GM12878 (cell line): ENCODE data around the gene KLF6. TPM values are rescaled to one million over a fixed set of nuclear protein-coding genes. Genes with fewer than 3 reads are reported as not detected.

ENCODE experiments used
- ATF2 ChIP-seq: IDR thresholded peaks from 2 replicates; pipeline ENCODE4 v1.6.1; 2012; ENCODE audit warnings: low read length, inconsistent platforms
- BCL3 ChIP-seq: IDR thresholded peaks from 2 replicates; pipeline ENCODE4 v1.6.1; 2011; ENCODE audit warnings: borderline replicate concordance, low read depth, mild to moderate bottlenecking, moderate library complexity, low read length; ENCODE audit not compliant: insufficient read depth, poor library complexity, severe bottlenecking
- CHD2 ChIP-seq: IDR thresholded peaks from 2 replicates; pipeline ENCODE4 v1.6.1; 2011; ENCODE audit warnings: low read depth, low read length, improper control_type of control experiment, borderline replicate concordance
- CREB1 ChIP-seq: IDR thresholded peaks from 2 replicates; pipeline ENCODE4 v1.6.1; 2012; ENCODE audit warnings: low read depth, mild to moderate bottlenecking, inconsistent platforms
- EED ChIP-seq: sonication (generic); IDR thresholded peaks from 2 replicates; pipeline ENCODE4 v1.6.1; 2016; ENCODE audit warnings: antibody characterized with exemption, low read depth
- EGR1 ChIP-seq, 2 experiments: IDR thresholded peaks; 1 replicate in 1 of 2; 2 replicates in 1 of 2; pipeline ENCODE4 v1.6.1; 2011 to 2012; ENCODE audit warnings: low read depth in 2 of 2, low read length in 2 of 2, borderline replicate concordance in 1 of 2, mild to moderate bottlenecking in 1 of 2, moderate library complexity in 1 of 2
- EP300 ChIP-seq, 2 experiments: fragments of 150-350 bp in 1 of 2; IDR thresholded peaks; 2 replicates each; pipeline ENCODE4 v1.6.1; 2011 to 2012; ENCODE audit warnings: low read depth in 2 of 2, low read length in 2 of 2, borderline replicate concordance in 1 of 2, improper control_type of control experiment in 1 of 2, inconsistent platforms in 1 of 2; ENCODE audit not compliant: control insufficient read depth in 1 of 2
- ESRRA ChIP-seq: IDR thresholded peaks from 2 replicates; pipeline ENCODE4 v1.6.1; 2012; ENCODE audit warnings: mild to moderate bottlenecking, low read length, improper control_type of control experiment
- HSF1 ChIP-seq: fragments of 150-350 bp; IDR thresholded peaks from 2 replicates; pipeline ENCODE4 v1.6.1; 2014; ENCODE audit warnings: mild to moderate bottlenecking, low read depth, low read length
- MEF2B ChIP-seq: fragments of 450-650 bp; IDR thresholded peaks from 2 replicates; pipeline ENCODE4 v1.6.1; 2018; ENCODE audit warnings: mild to moderate bottlenecking, moderate library complexity; ENCODE audit not compliant: partially characterized antibody, poor library complexity, severe bottlenecking
- NBN ChIP-seq: fragments of 450-650 bp; IDR thresholded peaks from 2 replicates; pipeline ENCODE4 v1.6.1; 2016
- NR2C2 ChIP-seq: IDR thresholded peaks from 2 replicates; pipeline ENCODE4 v1.6.1; 2011; ENCODE audit warnings: borderline replicate concordance, low read depth; ENCODE audit not compliant: control insufficient read depth, insufficient read length
- NR2F1 ChIP-seq: fragments of 450-650 bp; conservative IDR thresholded peaks from 2 replicates; pipeline ENCODE4 v1.6.1; 2017; ENCODE audit warnings: mild to moderate bottlenecking
- PBX3 ChIP-seq: IDR thresholded peaks from 2 replicates; pipeline ENCODE4 v1.6.1; 2011; ENCODE audit warnings: mild to moderate bottlenecking, low read depth, low read length, moderate library complexity; ENCODE audit not compliant: insufficient replicate concordance
- PKNOX1 ChIP-seq: fragments of 450-650 bp; IDR thresholded peaks from 2 replicates; pipeline ENCODE4 v1.6.1; 2016; ENCODE audit warnings: mild to moderate bottlenecking
- RFX5 ChIP-seq: IDR thresholded peaks from 2 replicates; pipeline ENCODE4 v1.6.1; 2011; ENCODE audit warnings: low read depth, low read length, improper control_type of control experiment
- SIX5 ChIP-seq: IDR thresholded peaks from 2 replicates; pipeline ENCODE4 v1.6.1; 2011; ENCODE audit warnings: mild to moderate bottlenecking, low read depth, low read length, moderate library complexity; ENCODE audit not compliant: severe bottlenecking
- SMARCA5 ChIP-seq: fragments of 450-650 bp; IDR thresholded peaks from 2 replicates; pipeline ENCODE4 v1.6.1; 2017; ENCODE audit warnings: mild to moderate bottlenecking
- SUZ12 ChIP-seq: fragments of 200-600 bp; sonication (generic); IDR thresholded peaks from one replicate; pipeline ENCODE4 v1.6.1; 2018; ENCODE audit warnings: antibody characterized with exemption, mild to moderate bottlenecking; ENCODE audit not compliant: unreplicated experiment
- USF2 ChIP-seq: IDR thresholded peaks from 2 replicates; pipeline ENCODE4 v1.6.1; 2011; ENCODE audit warnings: low read depth, low read length, improper control_type of control experiment, borderline replicate concordance
- ZNF217 ChIP-seq: fragments of 450-650 bp; IDR thresholded peaks from 2 replicates; pipeline ENCODE4 v1.6.1; 2017; ENCODE audit warnings: antibody characterized with exemption, mild to moderate bottlenecking
- polyA plus RNA-seq, 11 experiments: library from polyadenylated mRNA; depleted of rRNA in 4 of 11; unstranded in 6 of 11; stranded (reverse) in 5 of 11; fragments of >200 nt; fragmentation: Nextera tagmentation in 4 of 11; fragmentation: Illumina TruSeq in 1 of 11; extraction: Ambion mirVana in 4 of 11; extraction: Trizol in 1 of 11; gene quantifications; 1 replicate in 1 of 11; 2 replicates in 10 of 11; pipeline versions ENCODE4 v1.2.1 to v1.2.3, GENCODE V29; 2011 to 2016; ENCODE audit warnings: inconsistent platforms in 2 of 11, missing spikeins in 2 of 11, low read depth in 1 of 11
- total RNA-seq, 4 experiments: library from RNA; depleted of rRNA in 3 of 4; stranded (reverse); fragments of >200 nt in 3 of 4; fragmentation: Illumina TruSeq in 1 of 4; extraction: Trizol in 1 of 4; gene quantifications; 2 replicates each; pipeline versions ENCODE4 v1.2.1 to v1.2.3, GENCODE V29; 2013 to 2021

The KLF6 gene
- total and polyA plus RNA-seq, 10 of the 15 experiments (the other 5 are each of a cell fraction or from before 2014, with no cell fraction given): 7.4 to 54.1 (median 23.5) TPM

- TF ChIP-seq EP300 (IDR thresholded peaks at IDR 0.05; ENCODE audit: borderline replicate concordance in 1 of 2, control insufficient read depth in 1 of 2, low read depth in 2 of 2, low read length in 2 of 2) (no peak), SIX5 (no peak), NBN (0 out of 2 replicates have a peak, but pooled peaks have one; percentile 29), ESRRA (no peak), EGR1 (IDR thresholded peaks at IDR 0.05; ENCODE audit: borderline replicate concordance in 1 of 2, low read depth in 2 of 2, low read length in 2 of 2) (no peak), SMARCA5 (no peak), MEF2B (peak; percentile 56), CHD2 (no peak), ATF2 (no peak), ZNF217 (no peak), SUZ12 (no peak), CREB1 (no peak), PBX3 (peak; percentile 61), RFX5 (no peak), HSF1 (no peak), PKNOX1 (peak; percentile 38; the same call in 1 of the 2 replicates), NR2C2 (no peak), EED (0 out of 2 replicates have a peak, but pooled peaks have one; percentile 18), USF2 (no peak), BCL3 (no peak), NR2F1 (no peak)
Observed at GRCh38 chr10:3749600-3749999, 35.4 kb downstream of the KLF6 start (continued).
